Panc1 (cell line): ENCODE data around the gene STAT3.

ENCODE experiments used
- CTCF ChIP-seq: fragments of 450-650 bp; IDR thresholded peaks from 2 replicates; pipeline ENCODE4 v1.5.1; 2017; ENCODE audit warnings: mild to moderate bottlenecking
- POLR2AphosphoS5 ChIP-seq: IDR thresholded peaks from 2 replicates; pipeline ENCODE4 v1.6.1; 2012; ENCODE audit warnings: mild to moderate bottlenecking, low read depth, low read length, moderate library complexity
- SIN3A ChIP-seq: IDR thresholded peaks from 2 replicates; pipeline ENCODE4 v1.6.1; 2012; ENCODE audit warnings: low read depth, mild to moderate bottlenecking, low read length, moderate library complexity, borderline replicate concordance; ENCODE audit not compliant: insufficient read depth
- TCF7L2 ChIP-seq: IDR thresholded peaks from 2 replicates; pipeline ENCODE4 v1.6.1; 2011; ENCODE audit warnings: mild to moderate bottlenecking, low read depth, low read length, inconsistent platforms
- TF ChIP-seq, protein P1 (sequence below), 2 experiments: IDR thresholded peaks; 2 replicates each; pipeline ENCODE4 v1.6.1; 2011 to 2012; ENCODE audit warnings: low read depth in 2 of 2, control low read depth in 1 of 2, low read length in 1 of 2, mild to moderate bottlenecking in 1 of 2, moderate library complexity in 1 of 2; ENCODE audit not compliant: insufficient read depth in 1 of 2

DNA sequence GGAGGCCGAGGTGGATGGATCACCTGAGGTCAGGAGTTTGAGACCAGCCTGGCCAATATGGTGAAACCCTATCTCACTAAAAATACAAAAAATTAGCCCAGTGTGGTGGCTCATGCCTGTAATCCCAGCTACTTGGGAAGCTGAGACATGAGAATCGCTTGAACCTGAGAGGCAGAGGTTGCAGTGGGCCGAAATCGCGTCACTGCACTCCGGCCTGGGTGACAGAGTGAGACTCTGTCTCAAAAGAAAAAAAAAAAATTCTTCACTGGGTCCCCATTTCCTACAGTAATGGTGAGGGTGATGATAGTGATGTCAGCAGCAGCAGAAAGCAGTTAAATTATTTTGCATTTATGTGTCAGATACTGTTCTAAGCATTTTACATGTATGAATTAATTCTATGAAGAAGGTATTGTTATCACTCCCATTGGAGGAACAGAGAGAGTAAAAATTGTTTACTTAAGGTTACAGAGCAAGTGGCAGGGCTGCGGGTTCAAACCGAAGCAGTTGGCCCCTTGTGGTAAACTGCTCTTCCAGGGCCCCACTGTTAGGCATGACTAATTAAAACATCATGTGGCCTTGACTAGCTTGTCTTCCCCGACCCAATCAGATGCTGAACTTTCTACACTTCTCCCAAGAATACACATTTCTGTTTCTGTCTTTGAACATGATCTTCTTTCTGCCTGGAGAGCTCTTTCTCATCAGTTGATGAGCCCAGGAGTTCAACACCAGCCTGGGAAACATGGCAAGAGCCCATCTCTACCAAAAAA lies 45.8 kb downstream of the STAT3 start:
- TF ChIP-seq CTCF (no peak), SIN3A (no peak), POLR2AphosphoS5 (no peak), TCF7L2 (no peak)
- TF ChIP-seq, protein P1, sequence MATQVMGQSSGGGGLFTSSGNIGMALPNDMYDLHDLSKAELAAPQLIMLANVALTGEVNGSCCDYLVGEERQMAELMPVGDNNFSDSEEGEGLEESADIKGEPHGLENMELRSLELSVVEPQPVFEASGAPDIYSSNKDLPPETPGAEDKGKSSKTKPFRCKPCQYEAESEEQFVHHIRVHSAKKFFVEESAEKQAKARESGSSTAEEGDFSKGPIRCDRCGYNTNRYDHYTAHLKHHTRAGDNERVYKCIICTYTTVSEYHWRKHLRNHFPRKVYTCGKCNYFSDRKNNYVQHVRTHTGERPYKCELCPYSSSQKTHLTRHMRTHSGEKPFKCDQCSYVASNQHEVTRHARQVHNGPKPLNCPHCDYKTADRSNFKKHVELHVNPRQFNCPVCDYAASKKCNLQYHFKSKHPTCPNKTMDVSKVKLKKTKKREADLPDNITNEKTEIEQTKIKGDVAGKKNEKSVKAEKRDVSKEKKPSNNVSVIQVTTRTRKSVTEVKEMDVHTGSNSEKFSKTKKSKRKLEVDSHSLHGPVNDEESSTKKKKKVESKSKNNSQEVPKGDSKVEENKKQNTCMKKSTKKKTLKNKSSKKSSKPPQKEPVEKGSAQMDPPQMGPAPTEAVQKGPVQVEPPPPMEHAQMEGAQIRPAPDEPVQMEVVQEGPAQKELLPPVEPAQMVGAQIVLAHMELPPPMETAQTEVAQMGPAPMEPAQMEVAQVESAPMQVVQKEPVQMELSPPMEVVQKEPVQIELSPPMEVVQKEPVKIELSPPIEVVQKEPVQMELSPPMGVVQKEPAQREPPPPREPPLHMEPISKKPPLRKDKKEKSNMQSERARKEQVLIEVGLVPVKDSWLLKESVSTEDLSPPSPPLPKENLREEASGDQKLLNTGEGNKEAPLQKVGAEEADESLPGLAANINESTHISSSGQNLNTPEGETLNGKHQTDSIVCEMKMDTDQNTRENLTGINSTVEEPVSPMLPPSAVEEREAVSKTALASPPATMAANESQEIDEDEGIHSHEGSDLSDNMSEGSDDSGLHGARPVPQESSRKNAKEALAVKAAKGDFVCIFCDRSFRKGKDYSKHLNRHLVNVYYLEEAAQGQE (IDR thresholded peaks at IDR 0.05; ENCODE audit: insufficient read depth in 1 of 2, low read depth in 2 of 2, low read length in 1 of 2), result no peak
